Peyer's patch (tissue), 4 donors: ENCODE data around the gene MEF2A.

Experiments used
- CTCF ChIP-seq, 6 experiments: fragments of 450-650 bp in 4 of 6; fragments of 200-600 bp in 2 of 6; sonication (generic) in 1 of 6; IDR thresholded peaks; one replicate each; pipeline ENCODE4 v1.5.1; 2017 to 2019; ENCODE audit warnings: antibody characterized with exemption in 6 of 6, mild to moderate bottlenecking in 3 of 6, moderate library complexity in 1 of 6
- POLR2A ChIP-seq, 2 donors: fragments of 450-650 bp; IDR thresholded peaks; one replicate each; pipeline ENCODE4 v1.5.1; 2017; ENCODE audit warnings: antibody characterized with exemption in 2 of 2, mild to moderate bottlenecking in 2 of 2, moderate library complexity in 2 of 2

GRCh38 chr15:99703603-99704443, 138.0 kb downstream of the MEF2A start:
- peak in 5 of 6 experiments; percentile 32 to 76 (median 61) for TF ChIP-seq CTCF (IDR thresholded peaks at IDR 0.05)
- no peak for TF ChIP-seq POLR2A (IDR thresholded peaks at IDR 0.05)
